ENCODE data around the gene FAM110D.

FAM110D gene

GRCh38 chr1:26181586-26182382 is 22.9 kb downstream of the FAM110D start:
- TF ChIP-seq CTCF (conservative IDR thresholded peaks at IDR 0.05; ENCODE audit: low read depth, low read length): no peak
- DNase-seq (ENCODE audit: low read depth): no peak
- H3K4me3 ChIP-seq (ENCODE audit: low read length): no peak overlapping the region

- TF ChIP-seq CTCF (conservative IDR thresholded peaks at IDR 0.05; ENCODE audit: low read depth, low read length): no peak
- DNase-seq (ENCODE audit: low read depth): no peak
- no peak overlapping the region for H3K4me3 ChIP-seq (ENCODE audit: low read length)
These were observed 23.5 kb downstream of the FAM110D start for GRCh38 chr1:26182383-26182696.

- H3K4me3 ChIP-seq (ENCODE audit: low read length): no peak overlapping the region
- DNase-seq (ENCODE audit: low read depth): no peak
- no peak for TF ChIP-seq CTCF (conservative IDR thresholded peaks at IDR 0.05; ENCODE audit: low read depth, low read length)
These were observed 25.2 kb downstream of the FAM110D start for GRCh38 chr1:26184086-26184485.

GRCh38 chr1:26184883-26185282 is 26.0 kb downstream of the FAM110D start:
- TF ChIP-seq CTCF (conservative IDR thresholded peaks at IDR 0.05; ENCODE audit: low read depth, low read length): no peak
- no peak for DNase-seq (ENCODE audit: low read depth)

GRCh38 chr1:26187882-26188281 is 29.0 kb downstream of the FAM110D start:
- no peak overlapping the region for H3K4me3 ChIP-seq (ENCODE audit: low read length)
- no peak for TF ChIP-seq CTCF (conservative IDR thresholded peaks at IDR 0.05; ENCODE audit: low read depth, low read length)
- no peak for DNase-seq (ENCODE audit: low read depth)

More at GRCh38 chr1:26184883-26185282, 26.0 kb downstream of the FAM110D start:
- H3K4me3 ChIP-seq (ENCODE audit: low read length): no peak overlapping the region

- no peak for DNase-seq (ENCODE audit: low read depth)
- TF ChIP-seq CTCF (conservative IDR thresholded peaks at IDR 0.05; ENCODE audit: low read depth, low read length): no peak
- H3K4me3 ChIP-seq (ENCODE audit: low read length): no peak overlapping the region
These were observed 29.6 kb downstream of the FAM110D start for GRCh38 chr1:26188477-26188876.

- TF ChIP-seq CTCF (conservative IDR thresholded peaks at IDR 0.05; ENCODE audit: low read depth, low read length): no peak
These were observed 30.5 kb downstream of the FAM110D start for GRCh38 chr1:26189331-26189730.

More at GRCh38 chr1:26189331-26189730, 30.5 kb downstream of the FAM110D start:
- no peak overlapping the region for H3K4me3 ChIP-seq (ENCODE audit: low read length)
- no peak for DNase-seq (ENCODE audit: low read depth)
